C4-2B (cell line): Measurements from ENCODE around the gene TRHDE.

Experiments used
- CTCF ChIP-seq: fragments of 450-650 bp; conservative IDR thresholded peaks from 2 replicates; pipeline ENCODE4 v1.5.1; 2017; ENCODE audit warnings: mild to moderate bottlenecking
- ZFX ChIP-seq: fragments of 450-650 bp; IDR thresholded peaks from 2 replicates; pipeline ENCODE4 v1.6.1; 2017

GRCh38 chr12:72684491-72684890 lies 412.3 kb downstream of the TRHDE start:
- TF ChIP-seq CTCF (no peak), ZFX (no peak)
